ENCODE results near the gene KRABD2.

KRABD2 gene

GRCh38 chr17:8383143-8383822, 6.8 kb upstream of the KRABD2 start, which contains the start of gene RPL26 (continued):
- TF ChIP-seq ZNF687 (IDR thresholded peaks at IDR 0.05) (0 out of 2 replicates have a peak, but pooled peaks have one; percentile 13), CREM (IDR thresholded peaks at IDR 0.05; ENCODE audit: low read depth) (peak; percentile 81), HDAC6 (IDR thresholded peaks at IDR 0.05; ENCODE audit: unreplicated experiment) (peak; percentile 71), STAT1 (conservative IDR thresholded peaks at IDR 0.05) (no peak; the same call in 1 of the 2 replicates), CUX1 (IDR thresholded peaks at IDR 0.05; ENCODE audit: insufficient replicate concordance, low read depth, low read length) (no peak), YY1 (IDR thresholded peaks at IDR 0.05; ENCODE audit: low read depth, low read length) (peak; percentile 95; the same call in 1 of the 2 replicates), SMC3 (IDR thresholded peaks at IDR 0.05; ENCODE audit: borderline replicate concordance, low read length) (peak; percentile 59; the same call in 1 of the 2 replicates)
- TF ChIP-seq, protein P1, sequence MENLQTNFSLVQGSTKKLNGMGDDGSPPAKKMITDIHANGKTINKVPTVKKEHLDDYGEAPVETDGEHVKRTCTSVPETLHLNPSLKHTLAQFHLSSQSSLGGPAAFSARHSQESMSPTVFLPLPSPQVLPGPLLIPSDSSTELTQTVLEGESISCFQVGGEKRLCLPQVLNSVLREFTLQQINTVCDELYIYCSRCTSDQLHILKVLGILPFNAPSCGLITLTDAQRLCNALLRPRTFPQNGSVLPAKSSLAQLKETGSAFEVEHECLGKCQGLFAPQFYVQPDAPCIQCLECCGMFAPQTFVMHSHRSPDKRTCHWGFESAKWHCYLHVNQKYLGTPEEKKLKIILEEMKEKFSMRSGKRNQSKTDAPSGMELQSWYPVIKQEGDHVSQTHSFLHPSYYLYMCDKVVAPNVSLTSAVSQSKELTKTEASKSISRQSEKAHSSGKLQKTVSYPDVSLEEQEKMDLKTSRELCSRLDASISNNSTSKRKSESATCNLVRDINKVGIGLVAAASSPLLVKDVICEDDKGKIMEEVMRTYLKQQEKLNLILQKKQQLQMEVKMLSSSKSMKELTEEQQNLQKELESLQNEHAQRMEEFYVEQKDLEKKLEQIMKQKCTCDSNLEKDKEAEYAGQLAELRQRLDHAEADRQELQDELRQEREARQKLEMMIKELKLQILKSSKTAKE (IDR thresholded peaks at IDR 0.05; ENCODE audit: low read depth, poor library complexity, severe bottlenecking): peak; percentile 39

Measured in GM12878 (cell line).